ENCODE measurements around the gene LIMD2.

DNA sequence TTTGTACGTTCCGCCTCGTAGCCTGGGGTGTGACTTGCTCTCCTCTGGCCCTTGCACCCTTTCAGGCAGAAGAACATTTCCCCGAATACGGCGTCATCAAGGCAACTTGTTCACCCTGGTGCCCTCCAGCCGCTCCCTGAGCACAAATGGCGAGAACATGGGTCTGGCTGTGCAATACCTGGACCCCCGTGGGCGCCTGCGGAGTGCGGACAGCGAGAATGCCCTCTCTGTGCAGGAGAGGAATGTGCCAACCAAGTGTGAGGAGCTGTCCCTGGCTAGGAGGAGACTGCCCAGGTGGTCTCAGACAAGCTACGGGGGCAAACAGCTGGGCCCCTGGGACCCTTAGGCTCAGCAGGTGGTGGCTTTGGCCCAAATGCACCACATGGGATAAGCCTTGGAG is 10.4 kb downstream of the LIMD2 start:
- TF ChIP-seq POLR2AphosphoS5 (IDR thresholded peaks at IDR 0.05; ENCODE audit: low read depth, low read length) (no peak), TCF7L2 (IDR thresholded peaks at IDR 0.05; ENCODE audit: low read depth, low read length) (no peak)
- TF ChIP-seq, protein P1, sequence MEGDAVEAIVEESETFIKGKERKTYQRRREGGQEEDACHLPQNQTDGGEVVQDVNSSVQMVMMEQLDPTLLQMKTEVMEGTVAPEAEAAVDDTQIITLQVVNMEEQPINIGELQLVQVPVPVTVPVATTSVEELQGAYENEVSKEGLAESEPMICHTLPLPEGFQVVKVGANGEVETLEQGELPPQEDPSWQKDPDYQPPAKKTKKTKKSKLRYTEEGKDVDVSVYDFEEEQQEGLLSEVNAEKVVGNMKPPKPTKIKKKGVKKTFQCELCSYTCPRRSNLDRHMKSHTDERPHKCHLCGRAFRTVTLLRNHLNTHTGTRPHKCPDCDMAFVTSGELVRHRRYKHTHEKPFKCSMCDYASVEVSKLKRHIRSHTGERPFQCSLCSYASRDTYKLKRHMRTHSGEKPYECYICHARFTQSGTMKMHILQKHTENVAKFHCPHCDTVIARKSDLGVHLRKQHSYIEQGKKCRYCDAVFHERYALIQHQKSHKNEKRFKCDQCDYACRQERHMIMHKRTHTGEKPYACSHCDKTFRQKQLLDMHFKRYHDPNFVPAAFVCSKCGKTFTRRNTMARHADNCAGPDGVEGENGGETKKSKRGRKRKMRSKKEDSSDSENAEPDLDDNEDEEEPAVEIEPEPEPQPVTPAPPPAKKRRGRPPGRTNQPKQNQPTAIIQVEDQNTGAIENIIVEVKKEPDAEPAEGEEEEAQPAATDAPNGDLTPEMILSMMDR (IDR thresholded peaks at IDR 0.05): no peak
- TF ChIP-seq, protein P2, sequence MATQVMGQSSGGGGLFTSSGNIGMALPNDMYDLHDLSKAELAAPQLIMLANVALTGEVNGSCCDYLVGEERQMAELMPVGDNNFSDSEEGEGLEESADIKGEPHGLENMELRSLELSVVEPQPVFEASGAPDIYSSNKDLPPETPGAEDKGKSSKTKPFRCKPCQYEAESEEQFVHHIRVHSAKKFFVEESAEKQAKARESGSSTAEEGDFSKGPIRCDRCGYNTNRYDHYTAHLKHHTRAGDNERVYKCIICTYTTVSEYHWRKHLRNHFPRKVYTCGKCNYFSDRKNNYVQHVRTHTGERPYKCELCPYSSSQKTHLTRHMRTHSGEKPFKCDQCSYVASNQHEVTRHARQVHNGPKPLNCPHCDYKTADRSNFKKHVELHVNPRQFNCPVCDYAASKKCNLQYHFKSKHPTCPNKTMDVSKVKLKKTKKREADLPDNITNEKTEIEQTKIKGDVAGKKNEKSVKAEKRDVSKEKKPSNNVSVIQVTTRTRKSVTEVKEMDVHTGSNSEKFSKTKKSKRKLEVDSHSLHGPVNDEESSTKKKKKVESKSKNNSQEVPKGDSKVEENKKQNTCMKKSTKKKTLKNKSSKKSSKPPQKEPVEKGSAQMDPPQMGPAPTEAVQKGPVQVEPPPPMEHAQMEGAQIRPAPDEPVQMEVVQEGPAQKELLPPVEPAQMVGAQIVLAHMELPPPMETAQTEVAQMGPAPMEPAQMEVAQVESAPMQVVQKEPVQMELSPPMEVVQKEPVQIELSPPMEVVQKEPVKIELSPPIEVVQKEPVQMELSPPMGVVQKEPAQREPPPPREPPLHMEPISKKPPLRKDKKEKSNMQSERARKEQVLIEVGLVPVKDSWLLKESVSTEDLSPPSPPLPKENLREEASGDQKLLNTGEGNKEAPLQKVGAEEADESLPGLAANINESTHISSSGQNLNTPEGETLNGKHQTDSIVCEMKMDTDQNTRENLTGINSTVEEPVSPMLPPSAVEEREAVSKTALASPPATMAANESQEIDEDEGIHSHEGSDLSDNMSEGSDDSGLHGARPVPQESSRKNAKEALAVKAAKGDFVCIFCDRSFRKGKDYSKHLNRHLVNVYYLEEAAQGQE (IDR thresholded peaks at IDR 0.05; ENCODE audit: insufficient read depth in 1 of 2, low read depth in 2 of 2, low read length in 1 of 2): no peak

Measured in Panc1 (cell line).